Mammary epithelial cell (primary cell): ENCODE measurements around the gene SLC5A4.

Experiments used
- EZH2 ChIP-seq: IDR thresholded peaks from 2 replicates; pipeline ENCODE4 v1.6.1; 2012; ENCODE audit warnings: low read length, inconsistent platforms, borderline replicate concordance
- TF ChIP-seq, protein P1 (sequence below), 2 donors: IDR thresholded peaks in 1 of 2; conservative IDR thresholded peaks in 1 of 2; 2 replicates each; pipeline ENCODE4 v1.5.1; 2011 to 2012; ENCODE audit warnings: inconsistent platforms in 2 of 2, low read length in 2 of 2, mild to moderate bottlenecking in 2 of 2, control low read depth in 1 of 2, low read depth in 1 of 2; ENCODE audit not compliant: insufficient read depth in 1 of 2; ENCODE audit errors: extremely low read depth in 1 of 2

DNA sequence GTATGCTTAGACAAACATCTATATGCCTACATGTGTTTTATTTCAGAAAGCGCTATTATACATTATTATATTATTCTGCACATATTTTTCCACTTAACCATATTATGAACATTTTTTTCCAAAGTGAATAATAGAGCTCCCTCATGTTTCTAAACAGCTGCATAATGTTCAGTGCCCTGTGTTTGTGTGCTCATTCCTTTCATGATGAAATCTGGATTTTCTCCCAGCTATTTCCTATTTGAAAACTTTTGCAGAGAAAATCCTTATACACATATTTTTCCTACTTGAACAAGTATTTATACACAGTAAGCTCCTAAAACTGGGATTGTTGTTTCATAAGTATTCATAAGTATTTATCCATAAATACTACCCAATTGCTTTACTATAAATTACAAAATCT lies 32.2 kb downstream of the SLC5A4 start:
- TF ChIP-seq, protein P1, sequence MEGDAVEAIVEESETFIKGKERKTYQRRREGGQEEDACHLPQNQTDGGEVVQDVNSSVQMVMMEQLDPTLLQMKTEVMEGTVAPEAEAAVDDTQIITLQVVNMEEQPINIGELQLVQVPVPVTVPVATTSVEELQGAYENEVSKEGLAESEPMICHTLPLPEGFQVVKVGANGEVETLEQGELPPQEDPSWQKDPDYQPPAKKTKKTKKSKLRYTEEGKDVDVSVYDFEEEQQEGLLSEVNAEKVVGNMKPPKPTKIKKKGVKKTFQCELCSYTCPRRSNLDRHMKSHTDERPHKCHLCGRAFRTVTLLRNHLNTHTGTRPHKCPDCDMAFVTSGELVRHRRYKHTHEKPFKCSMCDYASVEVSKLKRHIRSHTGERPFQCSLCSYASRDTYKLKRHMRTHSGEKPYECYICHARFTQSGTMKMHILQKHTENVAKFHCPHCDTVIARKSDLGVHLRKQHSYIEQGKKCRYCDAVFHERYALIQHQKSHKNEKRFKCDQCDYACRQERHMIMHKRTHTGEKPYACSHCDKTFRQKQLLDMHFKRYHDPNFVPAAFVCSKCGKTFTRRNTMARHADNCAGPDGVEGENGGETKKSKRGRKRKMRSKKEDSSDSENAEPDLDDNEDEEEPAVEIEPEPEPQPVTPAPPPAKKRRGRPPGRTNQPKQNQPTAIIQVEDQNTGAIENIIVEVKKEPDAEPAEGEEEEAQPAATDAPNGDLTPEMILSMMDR (conservative IDR thresholded peaks at IDR 0.05 in 1 of 2, IDR thresholded peaks at IDR 0.05 in 1 of 2; ENCODE audit: extremely low read depth in 1 of 2, insufficient read depth in 1 of 2, low read depth in 1 of 2, low read length in 2 of 2): no peak
- TF ChIP-seq EZH2: no peak
